Measurements from ENCODE around the gene MFSD1.

MFSD1 gene

GRCh38 chr3:158823426-158823825, 21.6 kb downstream of the MFSD1 start:
- DNase-seq = no peak
- Histone ChIP-seq H3K4me3 (ENCODE audit: control insufficient read depth in 1 of 7, extremely low read depth in 1 of 7, insufficient read depth in 4 of 7, low read depth in 2 of 7, low read length in 6 of 7) (no peak overlapping the region), H3K27ac (ENCODE audit: insufficient read depth in 1 of 2, low read depth in 1 of 2, low read length in 2 of 2, poor library complexity in 1 of 2, severe bottlenecking in 2 of 2) (no peak overlapping the region), H3K36me3 (ENCODE audit: control insufficient read depth in 4 of 4, insufficient read depth in 4 of 4, low read length in 3 of 4) (peaks cover 24 to 81% (median 57%) of the 10 kb centered on the region in 4 experiments), H3K27me3 (replicated peaks in 2 of 5; ENCODE audit: control insufficient read depth in 4 of 5, insufficient read depth in 5 of 5, low read length in 4 of 5) (no peaks in the 10 kb centered on the region), H3K4me1 (ENCODE audit: control extremely low read depth in 1 of 4, control insufficient read depth in 4 of 4, insufficient read depth in 4 of 4, low read length in 3 of 4) (no peaks in the 10 kb centered on the region), H3K9me3 (ENCODE audit: control extremely low read depth in 1 of 5, control insufficient read depth in 4 of 5, insufficient read depth in 2 of 5, low read depth in 1 of 5, low read length in 4 of 5) (no peaks in the 10 kb centered on the region)
- ChIA-PET POLR2A (no interaction called here), CTCF (no interaction called here)
- no CpG with 5 or more reads among the region's 4 CpGs for WGBS (ENCODE audit: insufficient coverage)

GRCh38 chr3:158827773-158828172, 25.9 kb downstream of the MFSD1 start:
- no peaks in the 10 kb centered on the region for H3K4me1 ChIP-seq (ENCODE audit: control extremely low read depth in 1 of 4, control insufficient read depth in 4 of 4, insufficient read depth in 4 of 4, low read length in 3 of 4)
- ChIA-PET CTCF (no interaction called here), POLR2A (no interaction called here)
- no peak overlapping the region for H3K4me3 ChIP-seq (ENCODE audit: control insufficient read depth in 1 of 7, extremely low read depth in 1 of 7, insufficient read depth in 4 of 7, low read depth in 2 of 7, low read length in 6 of 7)
- no peak overlapping the region for H3K27ac ChIP-seq (ENCODE audit: insufficient read depth in 1 of 2, low read depth in 1 of 2, low read length in 2 of 2, poor library complexity in 1 of 2, severe bottlenecking in 2 of 2)
- no CpG with 5 or more reads among the region's 3 CpGs for WGBS (ENCODE audit: insufficient coverage)
- peaks cover 19 to 77% (median 52%) of the 10 kb centered on the region in 4 experiments for H3K36me3 ChIP-seq (ENCODE audit: control insufficient read depth in 4 of 4, insufficient read depth in 4 of 4, low read length in 3 of 4)
- DNase-seq = no peak
- H3K9me3 ChIP-seq (ENCODE audit: control extremely low read depth in 1 of 5, control insufficient read depth in 4 of 5, insufficient read depth in 2 of 5, low read depth in 1 of 5, low read length in 4 of 5) = no peaks in the 10 kb centered on the region
- no peaks in the 10 kb centered on the region for H3K27me3 ChIP-seq (replicated peaks in 2 of 5; ENCODE audit: control insufficient read depth in 4 of 5, insufficient read depth in 5 of 5, low read length in 4 of 5)

- WGBS (ENCODE audit: insufficient coverage) = 98% methylated on average over 4 of the region's 4 CpGs
- ChIA-PET POLR2A (no interaction called here), CTCF (no interaction called here)
- Histone ChIP-seq H3K36me3 (ENCODE audit: control insufficient read depth in 4 of 4, insufficient read depth in 4 of 4, low read length in 3 of 4) (peaks cover 9 to 54% (median 31%) of the 10 kb centered on the region in 4 experiments), H3K27me3 (replicated peaks in 2 of 5; ENCODE audit: control insufficient read depth in 4 of 5, insufficient read depth in 5 of 5, low read length in 4 of 5) (no peaks in the 10 kb centered on the region), H3K4me1 (ENCODE audit: control extremely low read depth in 1 of 4, control insufficient read depth in 4 of 4, insufficient read depth in 4 of 4, low read length in 3 of 4) (no peaks in the 10 kb centered on the region), H3K9me3 (ENCODE audit: control extremely low read depth in 1 of 5, control insufficient read depth in 4 of 5, insufficient read depth in 2 of 5, low read depth in 1 of 5, low read length in 4 of 5) (no peaks in the 10 kb centered on the region), H3K27ac (ENCODE audit: insufficient read depth in 1 of 2, low read depth in 1 of 2, low read length in 2 of 2, poor library complexity in 1 of 2, severe bottlenecking in 2 of 2) (no peak overlapping the region), H3K4me3 (ENCODE audit: control insufficient read depth in 1 of 7, extremely low read depth in 1 of 7, insufficient read depth in 4 of 7, low read depth in 2 of 7, low read length in 6 of 7) (no peak overlapping the region)
- no peak for DNase-seq
These were observed 28.5 kb downstream of the MFSD1 start for GRCh38 chr3:158830391-158830790.

GRCh38 chr3:158831861-158832260, 30.0 kb downstream of the MFSD1 start:
- POLR2A ChIA-PET = no interaction called here

GRCh38 chr3:158835631-158836030, 33.8 kb downstream of the MFSD1 start:
- no peak overlapping the region for H3K27ac ChIP-seq (ENCODE audit: insufficient read depth in 1 of 2, low read depth in 1 of 2, low read length in 2 of 2, poor library complexity in 1 of 2, severe bottlenecking in 2 of 2)
- no peak for DNase-seq
- H3K4me3 ChIP-seq (ENCODE audit: control insufficient read depth in 1 of 7, extremely low read depth in 1 of 7, insufficient read depth in 4 of 7, low read depth in 2 of 7, low read length in 6 of 7) = no peak overlapping the region
- no peaks in the 10 kb centered on the region for H3K4me1 ChIP-seq (ENCODE audit: control extremely low read depth in 1 of 4, control insufficient read depth in 4 of 4, insufficient read depth in 4 of 4, low read length in 3 of 4)
- CTCF ChIA-PET = no interaction called here
- H3K9me3 ChIP-seq (ENCODE audit: control extremely low read depth in 1 of 5, control insufficient read depth in 4 of 5, insufficient read depth in 2 of 5, low read depth in 1 of 5, low read length in 4 of 5) = no peaks in the 10 kb centered on the region
- POLR2A ChIA-PET = no interaction called here
- H3K27me3 ChIP-seq (replicated peaks in 2 of 5; ENCODE audit: control insufficient read depth in 4 of 5, insufficient read depth in 5 of 5, low read length in 4 of 5) = no peaks in the 10 kb centered on the region
- H3K36me3 ChIP-seq (ENCODE audit: control insufficient read depth in 4 of 4, insufficient read depth in 4 of 4, low read length in 3 of 4) = peaks cover 2 to 16% (median 7%) of the 10 kb centered on the region in 4 experiments
- 100% methylated on average over 1 of the region's 3 CpGs for WGBS (ENCODE audit: insufficient coverage)

More at GRCh38 chr3:158831861-158832260, 30.0 kb downstream of the MFSD1 start:
- no peak overlapping the region for H3K27ac ChIP-seq (ENCODE audit: insufficient read depth in 1 of 2, low read depth in 1 of 2, low read length in 2 of 2, poor library complexity in 1 of 2, severe bottlenecking in 2 of 2)
- no peaks in the 10 kb centered on the region for H3K27me3 ChIP-seq (replicated peaks in 2 of 5; ENCODE audit: control insufficient read depth in 4 of 5, insufficient read depth in 5 of 5, low read length in 4 of 5)
- no peaks in the 10 kb centered on the region for H3K9me3 ChIP-seq (ENCODE audit: control extremely low read depth in 1 of 5, control insufficient read depth in 4 of 5, insufficient read depth in 2 of 5, low read depth in 1 of 5, low read length in 4 of 5)
- CTCF ChIA-PET = interaction anchor here (1.0 to 1.2 kb wide), 2 partner anchors 10 to 15 kb away, joined by 3 to 5 read pairs; no protein-coding TSS in a partner anchor
- peaks cover 9 to 44% (median 27%) of the 10 kb centered on the region in 4 experiments for H3K36me3 ChIP-seq (ENCODE audit: control insufficient read depth in 4 of 4, insufficient read depth in 4 of 4, low read length in 3 of 4)
- H3K4me1 ChIP-seq (ENCODE audit: control extremely low read depth in 1 of 4, control insufficient read depth in 4 of 4, insufficient read depth in 4 of 4, low read length in 3 of 4) = no peaks in the 10 kb centered on the region
- WGBS (ENCODE audit: insufficient coverage) = no CpG with 5 or more reads among the region's 2 CpGs
- no peak overlapping the region for H3K4me3 ChIP-seq (ENCODE audit: control insufficient read depth in 1 of 7, extremely low read depth in 1 of 7, insufficient read depth in 4 of 7, low read depth in 2 of 7, low read length in 6 of 7)
- DNase-seq = no peak

- no peak overlapping the region for H3K4me3 ChIP-seq (ENCODE audit: control insufficient read depth in 1 of 7, extremely low read depth in 1 of 7, insufficient read depth in 4 of 7, low read depth in 2 of 7, low read length in 6 of 7)
- no peak overlapping the region for H3K27ac ChIP-seq (ENCODE audit: insufficient read depth in 1 of 2, low read depth in 1 of 2, low read length in 2 of 2, poor library complexity in 1 of 2, severe bottlenecking in 2 of 2)
- H3K36me3 ChIP-seq (ENCODE audit: control insufficient read depth in 4 of 4, insufficient read depth in 4 of 4, low read length in 3 of 4) = peaks cover 0 to 15% (median 4%) of the 10 kb centered on the region in 4 experiments
- ChIA-PET CTCF (no interaction called here), POLR2A (no interaction called here)
- H3K4me1 ChIP-seq (ENCODE audit: control extremely low read depth in 1 of 4, control insufficient read depth in 4 of 4, insufficient read depth in 4 of 4, low read length in 3 of 4) = no peaks in the 10 kb centered on the region
- DNase-seq = no peak
- 100% methylated on average over 1 of the region's 3 CpGs for WGBS (ENCODE audit: insufficient coverage)
- no peaks in the 10 kb centered on the region for H3K27me3 ChIP-seq (replicated peaks in 2 of 5; ENCODE audit: control insufficient read depth in 4 of 5, insufficient read depth in 5 of 5, low read length in 4 of 5)
- no peaks in the 10 kb centered on the region for H3K9me3 ChIP-seq (ENCODE audit: control extremely low read depth in 1 of 5, control insufficient read depth in 4 of 5, insufficient read depth in 2 of 5, low read depth in 1 of 5, low read length in 4 of 5)
These were observed 34.5 kb downstream of the MFSD1 start for GRCh38 chr3:158836312-158836711.

- Histone ChIP-seq H3K27ac (ENCODE audit: insufficient read depth in 1 of 2, low read depth in 1 of 2, low read length in 2 of 2, poor library complexity in 1 of 2, severe bottlenecking in 2 of 2) (no peak overlapping the region), H3K4me1 (ENCODE audit: control extremely low read depth in 1 of 4, control insufficient read depth in 4 of 4, insufficient read depth in 4 of 4, low read length in 3 of 4) (no peaks in the 10 kb centered on the region), H3K4me3 (ENCODE audit: control insufficient read depth in 1 of 7, extremely low read depth in 1 of 7, insufficient read depth in 4 of 7, low read depth in 2 of 7, low read length in 6 of 7) (no peak overlapping the region), H3K36me3 (ENCODE audit: control insufficient read depth in 4 of 4, insufficient read depth in 4 of 4, low read length in 3 of 4) (peaks cover 0 to 9% (median under 1%) of the 10 kb centered on the region in 4 experiments), H3K9me3 (ENCODE audit: control extremely low read depth in 1 of 5, control insufficient read depth in 4 of 5, insufficient read depth in 2 of 5, low read depth in 1 of 5, low read length in 4 of 5) (no peaks in the 10 kb centered on the region), H3K27me3 (replicated peaks in 2 of 5; ENCODE audit: control insufficient read depth in 4 of 5, insufficient read depth in 5 of 5, low read length in 4 of 5) (no peaks in the 10 kb centered on the region)
- WGBS (ENCODE audit: insufficient coverage) = 92% methylated on average over 3 of the region's 3 CpGs
- POLR2A ChIA-PET = no interaction called here
- CTCF ChIA-PET = no interaction called here
- DNase-seq = no peak
These were observed 35.4 kb downstream of the MFSD1 start for GRCh38 chr3:158837240-158837639.

Measured in common myeloid progenitor, CD34-positive (primary cell).